Measurements from ENCODE around the gene EBP.
"Not testable (repeated sequence)": the region's sequence is repeated elsewhere in the genome, so short reads cannot be mapped to it uniquely, and the experiment has no call there.

EBP gene

GRCh38 chrX:48548871-48549270 is 27.3 kb downstream of the EBP start:
- TF ChIP-seq CTCF (IDR thresholded peaks at IDR 0.05; ENCODE audit: low read depth, low read length, missing control alignments) = no peak
- H3K4me3 ChIP-seq (ENCODE audit: low read depth, low read length) = no peak overlapping the region
- in situ Hi-C loops (cut with HindIII; ENCODE audit: low pct_ligation_motif_present, low sequenced_read_pairs) = no loop called here
- no peaks in the 10 kb centered on the region for H3K27me3 ChIP-seq (replicated peaks)
- no peak overlapping the region for H3K27ac ChIP-seq
- no peak for DNase-seq
- no peaks in the 10 kb centered on the region for H3K36me3 ChIP-seq (replicated peaks)

GRCh38 chrX:48555731-48556325 is 34.2 kb downstream of the EBP start:
- H3K27me3 ChIP-seq (replicated peaks); DNase-seq; H3K4me3 ChIP-seq (ENCODE audit: low read depth, low read length); in situ Hi-C loops (cut with HindIII; ENCODE audit: low pct_ligation_motif_present, low sequenced_read_pairs); H3K36me3 ChIP-seq (replicated peaks); H3K27ac ChIP-seq: not testable (repeated sequence)

- Histone ChIP-seq H3K27ac (peak overlapping the region; percentile 7), H3K4me3 (ENCODE audit: low read depth, low read length) (no peak overlapping the region), H3K36me3 (replicated peaks) (peaks cover 6% of the 10 kb centered on the region), H3K27me3 (replicated peaks) (no peaks in the 10 kb centered on the region)
- in situ Hi-C loops (cut with HindIII; ENCODE audit: low pct_ligation_motif_present, low sequenced_read_pairs) = no loop called here
- TF ChIP-seq CTCF (IDR thresholded peaks at IDR 0.05; ENCODE audit: low read depth, low read length, missing control alignments) = no peak
- peak; percentile 65 for DNase-seq
Measured at GRCh38 chrX:48558271-48558670, 36.7 kb downstream of the EBP start.

GRCh38 chrX:48559636-48560035 is 38.0 kb downstream of the EBP start:
- Histone ChIP-seq H3K27me3 (replicated peaks) (no peaks in the 10 kb centered on the region), H3K4me3 (ENCODE audit: low read depth, low read length) (no peak overlapping the region), H3K36me3 (replicated peaks) (peaks cover 8% of the 10 kb centered on the region), H3K27ac (no peak overlapping the region)
- DNase-seq = no peak
- in situ Hi-C loops (cut with HindIII; ENCODE audit: low pct_ligation_motif_present, low sequenced_read_pairs) = no loop called here
- no peak for TF ChIP-seq CTCF (IDR thresholded peaks at IDR 0.05; ENCODE audit: low read depth, low read length, missing control alignments)

- no peak for TF ChIP-seq CTCF (IDR thresholded peaks at IDR 0.05; ENCODE audit: low read depth, low read length, missing control alignments)
- Histone ChIP-seq H3K36me3 (replicated peaks) (peaks cover 8% of the 10 kb centered on the region), H3K27ac (no peak overlapping the region), H3K4me3 (ENCODE audit: low read depth, low read length) (no peak overlapping the region), H3K27me3 (replicated peaks) (no peaks in the 10 kb centered on the region)
- in situ Hi-C loops (cut with HindIII; ENCODE audit: low pct_ligation_motif_present, low sequenced_read_pairs) = no loop called here
- DNase-seq = no peak
Measured at GRCh38 chrX:48560056-48560455, 38.4 kb downstream of the EBP start.

GRCh38 chrX:48560681-48561080 is 39.1 kb downstream of the EBP start:
- Histone ChIP-seq H3K4me3 (ENCODE audit: low read depth, low read length) (no peak overlapping the region), H3K27ac (no peak overlapping the region), H3K27me3 (replicated peaks) (no peaks in the 10 kb centered on the region), H3K36me3 (replicated peaks) (peaks cover 8% of the 10 kb centered on the region)
- no peak for DNase-seq
- in situ Hi-C loops (cut with HindIII; ENCODE audit: low pct_ligation_motif_present, low sequenced_read_pairs) = no loop called here
- no peak for TF ChIP-seq CTCF (IDR thresholded peaks at IDR 0.05; ENCODE audit: low read depth, low read length, missing control alignments)
